A673 (cell line): ENCODE measurements around the gene PPP1R12A. TPM values are rescaled to one million over a fixed set of nuclear protein-coding genes. Genes with fewer than 3 reads are reported as not detected.

ENCODE experiments used
- BruUV-seq: library from RNA; stranded (reverse); fragments of 400-500 nt; replicated peaks from 2 replicates; lab custom pipeline; 2021; lab: Mats Ljungman, UMichigan
- CTCF ChIA-PET: fragments of 300-600 bp; sonication (Branson Sonifier 250); formaldehyde crosslinking; loops from one replicate; lab custom pipeline; 2022; ENCODE audit warnings: antibody characterized with exemption; lab: Charles Lee
- POLR2A ChIA-PET: fragments of 300-600 bp; sonication (Branson Sonifier 250); formaldehyde crosslinking; loops from one replicate; lab custom pipeline; 2022; ENCODE audit warnings: antibody characterized with exemption; ENCODE audit not compliant: low non-redundant PET; lab: Charles Lee
- DNase-seq: peaks from one replicate; pipeline ENCODE4 v3.0.0-alpha.2; 2015; ENCODE audit warnings: low spot score
- H3K27ac ChIP-seq: fragments of 200-600 bp; sonication (generic); 2 replicates; pipeline ENCODE4 v1.5.1; 2016; ENCODE audit warnings: mixed run types, low read depth, mild to moderate bottlenecking, mixed read lengths, antibody characterized with exemption, low read length; ENCODE audit not compliant: poor library complexity, severe bottlenecking
- H3K27me3 ChIP-seq: fragments of 200-600 bp; sonication (generic); replicated peaks from 2 replicates; pipeline ENCODE4 v1.6.1; 2017; ENCODE audit warnings: mixed run types, low read depth, mild to moderate bottlenecking, mixed read lengths, antibody characterized with exemption, low read length; ENCODE audit not compliant: insufficient read depth, poor library complexity
- H3K36me3 ChIP-seq: fragments of 200-600 bp; sonication (generic); 2 replicates; pipeline ENCODE4 v1.6.1; 2016; ENCODE audit warnings: mixed run types, mild to moderate bottlenecking, mixed read lengths, antibody characterized with exemption, low read length; ENCODE audit not compliant: insufficient read depth, poor library complexity, severe bottlenecking
- H3K4me1 ChIP-seq: fragments of 200-600 bp; sonication (generic); 2 replicates; pipeline ENCODE4 v1.6.1; 2017; ENCODE audit warnings: mixed run types, mild to moderate bottlenecking, mixed read lengths, antibody characterized with exemption, low read length; ENCODE audit not compliant: insufficient read depth, poor library complexity, severe bottlenecking
- H3K4me3 ChIP-seq: fragments of 200-600 bp; sonication (generic); 2 replicates; pipeline ENCODE4 v1.5.1; 2016; ENCODE audit warnings: low read depth, mixed run types, mild to moderate bottlenecking, mixed read lengths, low read length; ENCODE audit not compliant: poor library complexity, severe bottlenecking
- H3K9me3 ChIP-seq: fragments of 200-600 bp; sonication (generic); 2 replicates; pipeline ENCODE4 v1.6.1; 2016; ENCODE audit warnings: mixed run types, low read depth, mild to moderate bottlenecking, mixed read lengths, antibody characterized with exemption, low read length; ENCODE audit not compliant: poor library complexity, severe bottlenecking
- CTCF ChIP-seq: fragments of 300-800, 200-600 bp; sonication (generic); conservative IDR thresholded peaks from 2 replicates; pipeline ENCODE4 v1.5.1; 2017; ENCODE audit warnings: low read depth, mild to moderate bottlenecking, antibody characterized with exemption, low read length, moderate library complexity, mixed read lengths
- EZH2 ChIP-seq: fragments of 200-600 bp; sonication (generic); IDR thresholded peaks from 2 replicates; pipeline ENCODE4 v1.6.1; 2017; ENCODE audit warnings: borderline replicate concordance, low read depth, mild to moderate bottlenecking, mixed read lengths, antibody characterized with exemption, low read length; ENCODE audit not compliant: poor library complexity, severe bottlenecking
- intact Hi-C: fragments of 100-400 bp; cut with micrococcal nuclease; formaldehyde crosslinking; loops from one replicate; pipeline ENCODE4 v1.10.0; 2022; ENCODE audit not compliant: unreplicated experiment
- total RNA-seq: library from RNA; stranded (reverse); gene quantifications from 2 replicates; pipeline ENCODE4 v1.2.3, GENCODE V29; 2021

The PPP1R12A gene
- total RNA-seq, 1 experiment from 2014 or later, result 80.8 TPM

GRCh38 chr12:79830440-79830839 lies 104.5 kb downstream of the PPP1R12A start:
- Histone ChIP-seq H3K27ac (no peak overlapping the region), H3K36me3 (no peaks in the 10 kb centered on the region), H3K4me3 (no peak overlapping the region), H3K9me3 (no peaks in the 10 kb centered on the region), H3K4me1 (no peaks in the 10 kb centered on the region), H3K27me3 (no peaks in the 10 kb centered on the region)
- no TSS peak for BruUV-seq
- TF ChIP-seq EZH2 (no peak), CTCF (no peak)
- ChIA-PET POLR2A (no interaction called here), CTCF (no interaction called here)
- intact Hi-C loops, result no loop called here
- no peak for DNase-seq

GRCh38 chr12:79828924-79829323 lies 106.0 kb downstream of the PPP1R12A start:
- ChIA-PET CTCF (no interaction called here), POLR2A (no interaction called here)
- Histone ChIP-seq H3K9me3 (no peaks in the 10 kb centered on the region), H3K27me3 (no peaks in the 10 kb centered on the region), H3K36me3 (no peaks in the 10 kb centered on the region), H3K27ac (no peak overlapping the region), H3K4me3 (no peak overlapping the region), H3K4me1 (no peaks in the 10 kb centered on the region)
- BruUV-seq, result no TSS peak
- TF ChIP-seq EZH2, result no peak
- no peak for TF ChIP-seq CTCF
- no peak for DNase-seq
- intact Hi-C loops, result no loop called here

- ChIA-PET CTCF (no interaction called here), POLR2A (no interaction called here)
- intact Hi-C loops, result no loop called here
- Histone ChIP-seq H3K9me3 (no peaks in the 10 kb centered on the region), H3K4me3 (no peak overlapping the region), H3K27me3 (no peaks in the 10 kb centered on the region), H3K36me3 (no peaks in the 10 kb centered on the region), H3K4me1 (no peaks in the 10 kb centered on the region), H3K27ac (no peak overlapping the region)
- TF ChIP-seq EZH2 (no peak), CTCF (no peak)
- DNase-seq, result no peak
- BruUV-seq, result no TSS peak
Observed at GRCh38 chr12:79827484-79827883, 107.4 kb downstream of the PPP1R12A start.
